Activated CD4-positive, CD25-positive, alpha-beta regulatory T cell (primary cell): ENCODE measurements around the gene PALM.

Experiments
- DNase-seq, 4 experiments: peaks; one replicate each; lab custom pipeline; 2025; lab: John Stamatoyannopoulos, UW

The PALM gene

DNA sequence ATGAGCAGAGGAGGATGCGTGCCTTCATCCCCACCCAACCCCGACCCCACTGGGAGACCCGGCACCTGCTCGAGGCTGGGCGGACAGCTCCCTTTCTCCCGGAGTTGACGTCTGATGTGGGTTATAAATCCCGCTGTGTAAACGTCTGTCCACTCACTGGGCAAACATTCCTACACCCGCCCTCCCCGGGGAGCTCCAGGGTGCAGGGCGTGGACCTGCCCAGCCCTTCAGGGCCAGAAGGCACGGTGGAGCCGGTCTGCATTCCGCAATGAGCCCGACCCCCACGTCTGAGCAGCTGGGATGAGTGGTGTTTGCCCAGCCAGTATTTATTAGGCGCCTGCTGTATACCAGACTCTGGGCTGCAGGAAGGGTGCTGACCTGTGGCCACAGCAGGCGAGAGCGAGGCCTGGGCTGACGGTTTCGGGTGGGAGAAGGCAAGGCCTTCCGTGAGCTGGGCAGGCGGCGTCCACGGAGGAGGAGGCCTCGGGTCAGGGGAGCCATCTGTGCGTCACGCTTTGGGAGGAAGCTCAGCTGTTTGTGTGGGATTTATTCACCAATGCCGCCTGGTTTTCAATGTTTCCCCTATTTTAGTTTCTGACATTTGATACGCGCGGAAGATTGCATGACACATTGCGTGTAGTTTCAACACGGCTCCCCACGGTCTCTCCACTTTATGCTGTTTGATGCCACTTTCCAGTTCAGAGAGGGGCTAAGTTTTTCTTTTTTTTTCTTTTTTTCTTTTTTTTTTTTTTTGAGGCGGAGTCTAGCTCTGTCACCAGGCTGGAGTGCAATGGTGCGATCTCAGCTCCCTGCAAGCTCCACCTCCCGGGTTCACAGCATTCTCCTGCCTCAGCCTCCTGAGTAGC, 44.1 kb downstream of the PALM start:
- no peak for DNase-seq

- no peak for DNase-seq
These were observed 45.8 kb downstream of the PALM start for GRCh38 chr19:754530-754929.

DNA sequence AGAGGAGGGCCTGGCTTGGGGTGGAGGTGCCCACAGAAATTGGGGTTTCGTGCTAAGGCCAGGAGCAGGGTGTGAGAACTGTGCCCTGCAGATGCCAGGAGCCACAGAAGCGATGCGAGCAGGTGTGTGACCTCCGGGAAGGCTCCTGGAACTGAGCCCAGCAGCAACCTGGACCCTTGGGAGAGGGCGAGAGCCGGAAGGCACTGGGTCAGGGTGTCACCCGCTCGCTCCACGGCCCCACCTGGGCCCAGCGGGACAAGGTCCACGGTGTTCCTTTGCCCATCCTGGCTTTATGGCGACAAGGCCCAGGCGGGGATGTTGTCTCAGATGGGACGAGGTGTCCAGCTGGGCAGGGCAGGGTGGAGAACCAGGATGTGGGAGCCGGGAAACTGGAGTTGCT, 46.3 kb downstream of the PALM start:
- no peak for DNase-seq

- no peak for DNase-seq
These were observed 47.5 kb downstream of the PALM start for GRCh38 chr19:756236-756635.

DNA sequence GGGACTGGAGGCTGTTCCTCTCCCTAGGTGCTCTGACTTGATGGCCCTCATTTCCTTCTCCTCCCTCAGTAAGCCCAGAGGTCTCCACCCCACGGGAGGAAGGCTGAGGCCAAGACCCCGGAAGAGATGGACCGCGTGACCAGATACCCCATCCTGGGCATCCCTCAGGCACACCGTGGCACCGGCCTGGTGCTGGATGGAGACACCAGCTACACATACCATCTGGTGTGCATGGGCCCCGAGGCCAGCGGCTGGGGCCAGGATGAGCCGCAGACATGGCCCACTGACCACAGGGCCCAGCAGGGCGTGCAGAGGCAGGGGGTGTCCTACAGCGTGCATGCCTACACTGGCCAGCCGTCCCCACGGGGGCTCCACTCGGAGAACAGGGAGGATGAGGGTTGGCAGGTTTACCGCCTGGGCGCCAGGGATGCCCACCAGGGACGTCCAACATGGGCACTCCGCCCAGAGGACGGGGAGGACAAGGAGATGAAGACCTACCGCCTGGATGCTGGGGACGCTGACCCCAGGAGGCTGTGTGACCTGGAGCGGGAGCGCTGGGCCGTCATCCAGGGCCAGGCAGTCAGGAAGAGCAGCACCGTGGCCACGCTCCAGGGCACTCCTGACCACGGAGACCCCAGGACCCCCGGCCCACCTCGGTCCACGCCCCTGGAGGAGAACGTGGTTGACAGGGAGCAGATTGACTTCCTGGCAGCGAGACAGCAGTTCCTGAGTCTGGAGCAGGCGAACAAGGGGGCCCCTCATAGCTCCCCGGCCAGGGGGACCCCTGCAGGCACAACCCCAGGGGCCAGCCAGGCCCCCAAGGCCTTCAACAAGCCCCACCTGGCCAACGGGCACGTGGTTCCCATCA, 48.3 kb downstream of the PALM start:
- DNase-seq = no peak

- DNase-seq = no peak
These were observed 49.3 kb downstream of the PALM start for GRCh38 chr19:757811-758668.

GRCh38 chr19:763181-763580, 54.4 kb downstream of the PALM start:
- no peak for DNase-seq

GRCh38 chr19:763869-764268, 55.1 kb downstream of the PALM start:
- DNase-seq = no peak

GRCh38 chr19:764301-764700, 55.6 kb downstream of the PALM start:
- DNase-seq = no peak

DNA sequence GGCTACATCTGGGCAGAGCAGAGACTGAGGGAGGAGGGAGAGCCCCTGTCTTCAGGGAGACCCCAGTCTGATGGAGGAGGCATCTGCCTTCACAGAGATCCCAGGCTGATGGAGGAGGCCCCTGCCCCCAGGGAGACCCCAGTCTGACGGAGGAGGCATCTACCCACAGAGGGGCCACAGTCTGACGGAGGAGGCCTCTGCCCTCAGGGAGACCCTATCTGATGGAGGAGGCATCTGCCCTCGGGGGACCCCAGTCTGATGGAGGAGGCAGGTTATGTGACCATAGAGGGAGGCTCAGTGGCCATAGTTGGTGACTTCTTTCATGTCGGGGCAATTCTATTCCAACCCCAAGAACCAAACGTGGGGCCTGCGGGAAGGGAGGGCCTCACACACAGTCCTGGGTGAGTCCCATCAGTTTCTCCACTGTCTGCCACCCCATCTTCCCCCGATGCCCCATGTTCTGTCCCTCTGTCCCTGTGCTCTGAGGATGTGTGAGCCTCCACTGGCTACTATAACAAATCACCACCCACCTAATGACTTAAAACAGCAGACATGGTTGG, 56.5 kb downstream of the PALM start:
- DNase-seq = no peak

GRCh38 chr19:768424-768823, 59.7 kb downstream of the PALM start:
- DNase-seq = no peak

DNA sequence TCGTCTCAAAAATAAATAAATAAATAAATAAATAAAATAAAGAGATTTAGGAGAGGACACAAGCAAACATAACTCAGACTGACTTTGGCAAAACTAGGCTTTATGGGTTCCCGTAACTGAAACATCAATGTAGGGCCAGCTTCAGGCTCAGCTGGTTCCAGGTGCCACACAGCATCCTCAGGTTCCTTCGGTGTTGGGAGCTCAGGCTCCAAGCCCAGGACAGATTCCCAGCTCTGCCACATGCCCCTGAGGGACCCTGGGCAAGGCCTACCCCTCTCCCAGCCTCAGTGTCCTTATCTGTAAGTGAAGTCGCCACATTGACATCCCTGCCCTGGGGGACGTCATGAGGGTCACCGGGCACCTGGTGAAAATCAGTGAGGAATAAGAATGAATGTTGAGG, 60.9 kb downstream of the PALM start:
- DNase-seq = no peak

GRCh38 chr19:771332-771785, 62.6 kb downstream of the PALM start:
- no peak for DNase-seq

- DNase-seq = no peak
These were observed 63.3 kb downstream of the PALM start for GRCh38 chr19:772063-772462.

GRCh38 chr19:772730-773436, 64.1 kb downstream of the PALM start:
- DNase-seq = no peak

GRCh38 chr19:776549-776948, 67.8 kb downstream of the PALM start:
- DNase-seq = no peak

- DNase-seq = no peak
These were observed 70.3 kb downstream of the PALM start for GRCh38 chr19:778910-779653.

DNA sequence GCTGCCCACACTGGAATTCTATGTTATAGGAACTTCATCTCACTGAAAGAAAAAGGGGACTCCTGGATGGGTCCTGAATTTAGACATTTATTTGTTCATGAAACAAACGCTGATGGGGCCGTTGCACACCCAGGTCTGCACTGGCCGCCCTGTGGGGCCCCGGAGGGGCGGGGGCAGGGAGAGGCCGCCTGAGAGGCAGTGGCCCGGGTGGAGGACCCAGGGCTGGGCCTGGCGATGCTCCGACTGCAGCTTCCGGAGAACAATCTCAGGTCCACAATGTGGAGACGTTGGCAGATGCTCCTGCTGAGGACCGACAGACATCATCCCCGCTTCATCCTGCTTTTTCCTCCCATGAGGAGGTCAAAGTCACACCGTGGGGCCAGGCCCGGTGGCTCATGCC, 72.2 kb downstream of the PALM start:
- no peak for DNase-seq

DNA sequence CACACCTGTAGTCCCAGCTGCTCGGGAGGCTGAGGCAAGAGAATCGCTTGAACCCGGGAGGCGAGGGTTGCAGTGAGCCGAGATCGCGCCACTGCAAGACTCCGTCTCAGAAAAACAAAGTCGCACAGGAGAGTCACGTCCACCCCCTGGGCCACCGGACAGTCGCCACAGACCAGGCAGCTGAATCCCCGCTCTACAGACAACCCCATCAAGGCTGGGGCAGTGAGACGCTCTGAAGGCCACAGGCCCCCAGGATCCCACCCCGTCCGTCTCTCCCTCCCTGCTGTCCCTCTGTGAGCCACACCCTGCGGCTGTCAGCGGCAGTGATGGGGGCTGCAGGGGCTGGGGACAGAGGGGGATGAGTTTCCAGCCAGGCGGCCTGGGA, 73.1 kb downstream of the PALM start:
- no peak for DNase-seq

- no peak for DNase-seq
These were observed 73.6 kb downstream of the PALM start for GRCh38 chr19:782185-782877.
